ENCODE data around the gene MMP8. TPM values are rescaled to one million over a fixed set of nuclear protein-coding genes. Genes with fewer than 3 reads are reported as not detected.
"Not testable (repeated sequence)": the region's sequence is repeated elsewhere in the genome, so short reads cannot be mapped to it uniquely, and the experiment has no call there.

Gene MMP8
- total and polyA plus RNA-seq, 11 donors: 0.10 to 1.6 (median 0.44) TPM; not detected in 4

GRCh38 chr11:102749101-102749722 lies 24.5 kb upstream of the MMP8 start:
- Histone ChIP-seq H3K27ac (no peak overlapping the region), H3K36me3 (no peaks in the 10 kb centered on the region), H3K4me1 (no peaks in the 10 kb centered on the region), H3K9me3 (peaks cover 0 to 10% (median 0%) of the 10 kb centered on the region in 12 donors), H3K27me3 (peaks cover 0 to 41% (median 0%) of the 10 kb centered on the region in 9 donors), H3K4me3 (no peak overlapping the region)
- intact Hi-C loops (cut with DNase I): no loop called here
- DNase-seq (no peak), ATAC-seq (no peak)
- TF ChIP-seq CTCF (IDR thresholded peaks at IDR 0.05) (no peak), POLR2A (IDR thresholded peaks at IDR 0.05) (no peak)

- 78 to 95% (median 84%) methylated on average over 26 to 31 of the region's 32 CpGs for whole genome bisulfite sequencing, 4 donors
- intact Hi-C loops (cut with DNase I); H3K4me3 ChIP-seq; ATAC-seq; H3K27ac ChIP-seq; H3K36me3 ChIP-seq; H3K4me1 ChIP-seq; DNase-seq; H3K9me3 ChIP-seq: not testable (repeated sequence)
- H3K27me3 ChIP-seq: peaks cover 0 to 29% (median 0%) of the 10 kb centered on the region in 9 donors
These were observed 22.2 kb upstream of the MMP8 start for GRCh38 chr11:102746746-102747578.

GRCh38 chr11:102734650-102735049 lies 9.9 kb upstream of the MMP8 start:
- intact Hi-C loops (cut with DNase I): loop anchor here in 5 of 10 donors (5.0 to 10.0 kb wide), 2 partner anchors 200 to 208 kb away; no protein-coding TSS in a partner anchor
- H3K9me3 ChIP-seq: peaks cover 0 to 10% (median 0%) of the 10 kb centered on the region in 12 donors
- no peaks in the 10 kb centered on the region for H3K36me3 ChIP-seq
- no peak overlapping the region for H3K27ac ChIP-seq
- TF ChIP-seq CTCF (IDR thresholded peaks at IDR 0.05) (no peak), POLR2A (IDR thresholded peaks at IDR 0.05) (no peak)
- ATAC-seq (no peak), DNase-seq (no peak)
- H3K4me1 ChIP-seq: no peaks in the 10 kb centered on the region
- peaks cover 0 to 18% (median 0%) of the 10 kb centered on the region in 9 donors for H3K27me3 ChIP-seq
- H3K4me3 ChIP-seq: no peak overlapping the region

- no peak overlapping the region for H3K4me3 ChIP-seq
- peak in 1 of 4 donors; percentile 48 for ATAC-seq
- peaks cover 0 to 4% (median 0%) of the 10 kb centered on the region in 12 donors for H3K9me3 ChIP-seq
- no peaks in the 10 kb centered on the region for H3K36me3 ChIP-seq
- peaks cover 0 to 2% (median 0%) of the 10 kb centered on the region in 12 donors for H3K4me1 ChIP-seq
- intact Hi-C loops (cut with DNase I): loop anchor here in 6 of 10 donors (2.0 to 10.0 kb wide), 3 partner anchors 201 to 209 kb away; no protein-coding TSS in a partner anchor
- no peak overlapping the region for H3K27ac ChIP-seq
- peaks cover 0 to 18% (median 0%) of the 10 kb centered on the region in 9 donors for H3K27me3 ChIP-seq
- WGBS, 4 donors: 34 to 45% (median 36%) methylated on average over 8 of the region's 8 CpGs
- peak; percentile 15 to 73 (median 38) for DNase-seq
- TF ChIP-seq CTCF (IDR thresholded peaks at IDR 0.05): peak; percentile 26 to 67 (median 47)
- TF ChIP-seq POLR2A (IDR thresholded peaks at IDR 0.05): no peak
These were observed 8.6 kb upstream of the MMP8 start for GRCh38 chr11:102733232-102733875.

GRCh38 chr11:102730944-102731343 lies 6.2 kb upstream of the MMP8 start:
- WGBS, 4 donors: 53 to 63% (median 60%) methylated on average over 8 of the region's 8 CpGs
- not testable (repeated sequence) for H3K36me3 ChIP-seq, H3K9me3 ChIP-seq, H3K4me3 ChIP-seq, DNase-seq, H3K27ac ChIP-seq
- Histone ChIP-seq H3K4me1 (peaks cover 0 to 13% (median 0%) of the 10 kb centered on the region in 12 donors), H3K27me3 (peaks cover 0 to 14% (median 0%) of the 10 kb centered on the region in 9 donors)
- intact Hi-C loops (cut with DNase I): loop anchor here in 5 of 10 donors (5.0 to 10.0 kb wide), 2 partner anchors 204 to 211 kb away; no protein-coding TSS in a partner anchor
- peak in 1 of 4 donors; percentile 33 for ATAC-seq

All from heart left ventricle (tissue), 16 donors.